ENCODE measurements around the gene BTNL2. TPM values are rescaled to one million over a fixed set of nuclear protein-coding genes. Genes with fewer than 3 reads are reported as not detected.
"Not testable (repeated sequence)": the region's sequence is repeated elsewhere in the genome, so short reads cannot be mapped to it uniquely, and the experiment has no call there.

The BTNL2 gene
- total RNA-seq, 2 experiments from 2014 or later: not detected

- ChIA-PET CTCF (interaction anchor here (1.4 kb wide), 1 partner anchor 18 kb away, joined by 4 read pairs; no protein-coding TSS in a partner anchor), POLR2A (no interaction called here)
- H3K36me3 Mint-ChIP-seq (ENCODE audit: low read depth): no peaks in the 10 kb centered on the region
- no peak overlapping the region for H3K4me3 Mint-ChIP-seq
- DNase-seq (no peak), ATAC-seq (no peak)
- intact Hi-C loops (cut with DNase I, micrococcal nuclease): no loop called here
- no peaks in the 10 kb centered on the region for H3K9me3 Mint-ChIP-seq (ENCODE audit: low read depth)
- peaks cover 17% of the 10 kb centered on the region for H3K27me3 Mint-ChIP-seq
- H3K4me1 Mint-ChIP-seq: no peaks in the 10 kb centered on the region
- no peak overlapping the region for H3K27ac Mint-ChIP-seq
Measured at GRCh38 chr6:32387589-32388340, 19.2 kb downstream of the BTNL2 start.

- Mint-ChIP-seq H3K9me3 (ENCODE audit: low read depth) (no peaks in the 10 kb centered on the region), H3K27me3 (peaks cover 17% of the 10 kb centered on the region), H3K27ac (no peak overlapping the region), H3K36me3 (ENCODE audit: low read depth) (no peaks in the 10 kb centered on the region), H3K4me3 (no peak overlapping the region), H3K4me1 (no peaks in the 10 kb centered on the region)
- intact Hi-C loops (cut with DNase I, micrococcal nuclease): no loop called here
- no peak for DNase-seq
- no peak for ATAC-seq
- POLR2A ChIA-PET: no interaction called here
- CTCF ChIA-PET: no interaction called here
Measured at GRCh38 chr6:32386040-32386439, 20.9 kb downstream of the BTNL2 start.

GRCh38 chr6:32382757-32383420 is 24.1 kb downstream of the BTNL2 start:
- Mint-ChIP-seq H3K27me3 (peaks cover 10% of the 10 kb centered on the region), H3K36me3 (ENCODE audit: low read depth) (no peaks in the 10 kb centered on the region), H3K9me3 (ENCODE audit: low read depth) (no peaks in the 10 kb centered on the region), H3K4me3 (no peak overlapping the region), H3K27ac (no peak overlapping the region), H3K4me1 (no peaks in the 10 kb centered on the region)
- no peak for ATAC-seq
- intact Hi-C loops (cut with DNase I, micrococcal nuclease): no loop called here
- CTCF ChIA-PET: no interaction called here
- POLR2A ChIA-PET: no interaction called here
- DNase-seq: no peak

GRCh38 chr6:32379545-32379944 is 27.4 kb downstream of the BTNL2 start:
- Mint-ChIP-seq H3K27ac (no peak overlapping the region), H3K9me3 (ENCODE audit: low read depth) (no peaks in the 10 kb centered on the region), H3K36me3 (ENCODE audit: low read depth) (no peaks in the 10 kb centered on the region), H3K27me3 (peaks cover 15% of the 10 kb centered on the region), H3K4me1 (no peaks in the 10 kb centered on the region), H3K4me3 (no peak overlapping the region)
- DNase-seq (no peak), ATAC-seq (no peak)
- CTCF ChIA-PET: no interaction called here
- intact Hi-C loops (cut with DNase I, micrococcal nuclease): no loop called here
- POLR2A ChIA-PET: no interaction called here

GRCh38 chr6:32375739-32376529 is 31.0 kb downstream of the BTNL2 start:
- POLR2A ChIA-PET: no interaction called here
- DNase-seq (no peak), ATAC-seq (no peak)
- Mint-ChIP-seq H3K36me3 (ENCODE audit: low read depth) (no peaks in the 10 kb centered on the region), H3K27me3 (peaks cover 21% of the 10 kb centered on the region), H3K27ac (no peak overlapping the region), H3K9me3 (ENCODE audit: low read depth) (no peaks in the 10 kb centered on the region), H3K4me3 (no peak overlapping the region), H3K4me1 (no peaks in the 10 kb centered on the region)
- CTCF ChIA-PET: no interaction called here
- intact Hi-C loops (cut with DNase I, micrococcal nuclease): no loop called here

GRCh38 chr6:32371803-32372202 is 35.2 kb downstream of the BTNL2 start, which contains the start of gene TSBP1:
TSBP1 (minus strand) TSS chr6:32371903; CDS start chr6:32371706, 197 bp downstream.
- H3K4me1 Mint-ChIP-seq: peaks cover 12% of the 10 kb centered on the region
- CTCF ChIA-PET: no interaction called here
- POLR2A ChIA-PET: no interaction called here
- H3K36me3 Mint-ChIP-seq (ENCODE audit: low read depth): no peaks in the 10 kb centered on the region
- peaks cover 30% of the 10 kb centered on the region for H3K27me3 Mint-ChIP-seq
- intact Hi-C loops (cut with DNase I, micrococcal nuclease): loop anchor here in 1 of 2 experiments (2.0 kb wide), 1 partner anchor 117 kb away; no protein-coding TSS in a partner anchor
- no peak within 1 kb of the TSS for H3K27ac Mint-ChIP-seq
- H3K4me3 Mint-ChIP-seq: no peak within 1 kb of the TSS
- no peak for DNase-seq
- no peaks in the 10 kb centered on the region for H3K9me3 Mint-ChIP-seq (ENCODE audit: low read depth)
- no peak for ATAC-seq

- Mint-ChIP-seq H3K4me3 (no peak overlapping the region), H3K27me3 (peaks cover 27% of the 10 kb centered on the region), H3K36me3 (ENCODE audit: low read depth) (no peaks in the 10 kb centered on the region), H3K4me1 (peaks cover 12% of the 10 kb centered on the region), H3K27ac (no peak overlapping the region), H3K9me3 (ENCODE audit: low read depth) (no peaks in the 10 kb centered on the region)
- no peak for DNase-seq
- ChIA-PET CTCF (no interaction called here), POLR2A (no interaction called here)
- no peak for ATAC-seq
- intact Hi-C loops (cut with DNase I, micrococcal nuclease): loop anchor here in 1 of 2 experiments (2.0 kb wide), 1 partner anchor 116 kb away; no protein-coding TSS in a partner anchor
Measured at GRCh38 chr6:32371229-32371628, 35.8 kb downstream of the BTNL2 start.

GRCh38 chr6:32370505-32370904 is 36.5 kb downstream of the BTNL2 start:
- ATAC-seq (no peak), DNase-seq (no peak)
- intact Hi-C loops (cut with DNase I, micrococcal nuclease): loop anchor here in 1 of 2 experiments (2.0 kb wide), 1 partner anchor 116 kb away; no protein-coding TSS in a partner anchor
- Mint-ChIP-seq H3K27me3 (peaks cover 30% of the 10 kb centered on the region), H3K9me3 (ENCODE audit: low read depth) (no peaks in the 10 kb centered on the region), H3K4me3 (no peak overlapping the region), H3K27ac (no peak overlapping the region), H3K36me3 (ENCODE audit: low read depth) (no peaks in the 10 kb centered on the region), H3K4me1 (peaks cover 12% of the 10 kb centered on the region)
- CTCF ChIA-PET: no interaction called here
- POLR2A ChIA-PET: no interaction called here

- no peaks in the 10 kb centered on the region for H3K9me3 Mint-ChIP-seq (ENCODE audit: low read depth)
- peak; percentile 61 for DNase-seq
- no peak overlapping the region for H3K27ac Mint-ChIP-seq
- no peak overlapping the region for H3K4me3 Mint-ChIP-seq
- peaks cover 31% of the 10 kb centered on the region for H3K27me3 Mint-ChIP-seq
- POLR2A ChIA-PET: no interaction called here
- ATAC-seq: peak; percentile 84
- no peaks in the 10 kb centered on the region for H3K36me3 Mint-ChIP-seq (ENCODE audit: low read depth)
- CTCF ChIA-PET: interaction anchor here (1.4 kb wide), 2 partner anchors 18 to 44 kb away, joined by 3 to 4 read pairs; no protein-coding TSS in a partner anchor
- intact Hi-C loops (cut with DNase I, micrococcal nuclease): loop anchor here in 1 of 2 experiments (2.0 kb wide), 1 partner anchor 115 kb away; no protein-coding TSS in a partner anchor
- peaks cover 12% of the 10 kb centered on the region for H3K4me1 Mint-ChIP-seq
Measured at GRCh38 chr6:32369660-32370059, 37.3 kb downstream of the BTNL2 start.

GRCh38 chr6:32367644-32368043 is 39.3 kb downstream of the BTNL2 start:
- ChIA-PET CTCF (interaction anchor here (0.7 kb wide), 1 partner anchor 40 kb away, joined by 4 read pairs; no protein-coding TSS in a partner anchor), POLR2A (no interaction called here)
- Mint-ChIP-seq H3K4me3 (no peak overlapping the region), H3K27ac (no peak overlapping the region), H3K4me1 (peaks cover 12% of the 10 kb centered on the region), H3K36me3 (ENCODE audit: low read depth) (no peaks in the 10 kb centered on the region), H3K9me3 (ENCODE audit: low read depth) (no peaks in the 10 kb centered on the region), H3K27me3 (peaks cover 35% of the 10 kb centered on the region)
- DNase-seq (no peak), ATAC-seq (no peak)
- intact Hi-C loops (cut with DNase I, micrococcal nuclease): no loop called here

GRCh38 chr6:32359225-32359624 is 47.8 kb downstream of the BTNL2 start:
- H3K4me3 Mint-ChIP-seq; POLR2A ChIA-PET; H3K27me3 Mint-ChIP-seq; intact Hi-C loops (cut with DNase I, micrococcal nuclease); DNase-seq; ATAC-seq; CTCF ChIA-PET; H3K9me3 Mint-ChIP-seq (ENCODE audit: low read depth); H3K27ac Mint-ChIP-seq; H3K36me3 Mint-ChIP-seq (ENCODE audit: low read depth): not testable (repeated sequence)
- H3K4me1 Mint-ChIP-seq: peaks cover 11% of the 10 kb centered on the region

Measured in activated CD4-positive, alpha-beta T cell treated with anti-CD3 and anti-CD28 coated beads for 36 hours (primary cell).